ENCODE data around the gene CEL.
"Not testable (repeated sequence)": the region's sequence is repeated elsewhere in the genome, so short reads cannot be mapped to it uniquely, and the experiment has no call there.

Gene CEL

DNA sequence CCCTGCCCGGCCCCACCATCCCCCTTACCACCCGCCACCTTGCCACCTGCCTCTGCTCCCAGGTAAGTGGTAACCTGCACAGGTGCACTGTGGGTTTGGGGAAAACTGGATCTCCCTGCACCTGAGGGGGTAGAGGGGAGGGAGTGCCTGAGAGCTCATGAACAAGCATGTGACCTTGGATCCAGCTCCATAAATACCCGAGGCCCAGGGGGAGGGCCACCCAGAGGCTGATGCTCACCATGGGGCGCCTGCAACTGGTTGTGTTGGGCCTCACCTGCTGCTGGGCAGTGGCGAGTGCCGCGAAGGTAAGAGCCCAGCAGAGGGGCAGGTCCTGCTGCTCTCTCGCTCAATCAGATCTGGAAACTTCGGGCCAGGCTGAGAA is at the start of gene CEL:
TSS of gene CEL (plus strand) at position 218 of the 382 bp plus-strand sequence. CDS start at position 240, 22 bp downstream.
- DNase-seq (ENCODE audit: low read depth, low spot score): not testable (repeated sequence)

DNA sequence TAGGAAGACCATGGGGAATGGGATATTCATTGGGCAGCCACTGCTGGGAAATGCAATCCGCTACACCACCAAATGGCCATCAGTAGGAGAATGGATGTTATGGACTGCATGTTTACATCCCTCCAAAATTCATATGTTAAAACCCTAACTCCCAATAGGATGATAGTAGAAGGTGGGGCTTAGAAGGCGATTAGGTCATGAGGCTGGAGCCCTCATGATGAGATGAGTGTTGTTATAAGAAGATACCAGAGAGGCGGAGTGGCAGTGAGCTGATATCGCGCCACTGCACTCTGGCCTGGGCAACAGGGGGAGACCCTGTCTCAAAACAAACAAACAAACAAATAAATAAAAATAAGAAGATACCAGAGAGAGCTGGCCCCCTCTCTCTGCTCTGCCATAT is 47.1 kb upstream of the CEL start:
- no peak for DNase-seq (ENCODE audit: low read depth, low spot score)

DNA sequence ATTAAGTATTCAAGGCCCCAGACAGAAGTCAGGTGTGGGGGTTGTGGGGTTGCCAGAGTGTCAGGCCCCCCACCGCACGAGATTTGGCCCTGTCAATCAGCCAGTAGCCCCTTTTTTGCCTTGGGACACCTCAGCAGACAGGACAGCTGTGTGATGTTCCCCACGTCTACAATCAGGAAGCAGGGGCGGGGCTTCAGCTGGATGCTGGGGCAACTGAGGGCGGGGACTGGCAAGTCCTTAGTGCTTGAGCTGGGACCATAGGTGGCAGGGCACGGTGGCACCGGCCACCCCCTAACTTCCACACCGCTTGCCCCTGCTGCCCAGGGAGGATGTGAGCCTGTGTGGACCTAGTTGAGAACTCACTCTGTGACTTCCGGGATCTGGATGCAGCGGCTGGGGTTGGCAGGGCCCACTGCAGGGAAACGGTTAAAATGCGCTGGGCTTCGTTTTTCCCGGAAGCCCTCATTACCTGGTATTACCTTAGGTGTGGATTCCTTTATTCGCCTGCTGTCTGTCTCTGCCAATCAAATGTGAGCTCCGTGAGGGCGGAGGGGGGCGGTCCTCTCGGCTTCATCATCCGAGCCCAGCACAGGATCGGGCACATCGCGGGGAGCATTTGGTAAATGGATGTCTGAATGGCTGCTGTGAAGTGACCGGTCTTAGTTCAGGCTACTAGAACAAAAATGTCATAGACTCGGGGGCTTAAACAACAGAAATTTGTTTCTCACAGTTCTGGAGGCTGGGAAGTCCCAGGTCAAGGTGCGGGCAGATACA is 38.5 kb upstream of the CEL start:
- DNase-seq (ENCODE audit: low read depth, low spot score): no peak

DNA sequence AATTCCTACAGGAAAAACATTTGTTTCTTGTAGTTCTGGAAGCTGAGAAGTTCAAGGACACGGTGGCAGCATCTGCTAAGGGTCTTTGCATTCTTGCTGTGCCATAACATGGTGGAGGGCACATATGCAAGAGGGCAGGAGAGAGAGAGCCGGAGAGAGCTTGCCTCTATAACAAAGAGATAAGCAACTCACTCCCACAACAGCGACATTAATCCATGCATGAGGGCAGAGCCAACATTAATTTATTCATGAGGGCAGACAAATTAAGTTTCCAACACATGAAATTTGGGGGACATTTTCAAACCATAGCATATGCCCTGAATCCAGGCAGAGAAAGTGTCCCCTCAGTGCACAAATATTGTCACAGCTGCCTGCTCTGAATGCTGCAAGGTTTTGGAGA is 35.4 kb upstream of the CEL start:
- no peak for DNase-seq (ENCODE audit: low read depth, low spot score)

DNA sequence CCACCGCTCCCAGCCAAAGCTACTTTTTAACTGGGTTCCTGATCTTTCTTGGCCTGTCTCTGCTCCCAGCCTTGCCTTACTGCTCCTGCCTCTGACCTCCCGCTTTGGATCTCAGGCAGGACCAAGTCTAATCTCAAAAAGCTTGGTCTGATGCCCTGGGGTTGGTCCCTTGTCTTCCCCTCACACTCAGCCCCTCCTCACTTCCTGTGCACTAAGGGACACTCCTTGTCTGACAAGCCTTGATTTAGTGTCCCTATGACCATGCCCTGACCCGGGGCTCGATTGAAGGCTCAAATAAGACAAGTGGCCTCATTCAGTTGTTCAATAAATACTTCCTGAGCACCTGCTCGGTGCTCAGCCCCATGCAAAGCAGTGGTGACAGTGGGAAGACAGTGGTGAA is 34.6 kb upstream of the CEL start:
- DNase-seq (ENCODE audit: low read depth, low spot score): no peak

DNA sequence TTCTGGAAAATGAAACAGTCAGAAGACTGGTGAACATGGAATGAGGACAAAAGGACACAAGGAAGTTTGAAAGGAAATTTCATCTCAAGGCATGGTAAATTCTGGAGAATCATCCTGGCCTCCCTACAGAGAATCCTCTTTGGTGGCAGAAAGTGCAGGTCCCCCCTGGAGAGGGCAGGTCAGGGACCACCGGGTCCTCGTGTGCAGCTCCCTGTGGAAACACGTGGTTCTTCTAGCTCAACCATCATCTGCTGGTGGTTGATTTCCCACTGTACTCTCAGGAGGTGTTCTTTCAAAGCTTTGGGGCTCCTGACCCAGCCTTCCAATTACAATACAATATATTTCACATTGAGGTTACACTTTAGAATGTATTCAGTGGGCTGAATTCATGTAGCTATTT is 33.6 kb upstream of the CEL start:
- DNase-seq (ENCODE audit: low read depth, low spot score): no peak

DNA sequence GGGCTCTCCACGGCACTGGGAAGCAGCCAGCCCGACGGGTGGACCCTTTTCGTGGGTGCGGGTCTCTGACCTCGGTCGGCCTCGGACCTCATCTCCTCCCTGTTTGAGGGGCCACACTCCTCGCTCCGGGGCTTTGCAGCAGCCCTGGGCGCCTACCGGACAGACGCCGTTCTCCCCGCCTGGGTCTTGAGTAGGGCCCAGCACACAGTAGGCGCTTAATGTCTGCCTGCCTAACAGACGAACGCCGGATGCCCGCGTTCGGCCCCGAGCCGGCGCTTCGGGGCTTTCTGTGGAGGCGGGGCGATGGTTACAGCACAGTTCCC is 31.8 kb upstream of the CEL start:
- DNase-seq (ENCODE audit: low read depth, low spot score): no peak

DNA sequence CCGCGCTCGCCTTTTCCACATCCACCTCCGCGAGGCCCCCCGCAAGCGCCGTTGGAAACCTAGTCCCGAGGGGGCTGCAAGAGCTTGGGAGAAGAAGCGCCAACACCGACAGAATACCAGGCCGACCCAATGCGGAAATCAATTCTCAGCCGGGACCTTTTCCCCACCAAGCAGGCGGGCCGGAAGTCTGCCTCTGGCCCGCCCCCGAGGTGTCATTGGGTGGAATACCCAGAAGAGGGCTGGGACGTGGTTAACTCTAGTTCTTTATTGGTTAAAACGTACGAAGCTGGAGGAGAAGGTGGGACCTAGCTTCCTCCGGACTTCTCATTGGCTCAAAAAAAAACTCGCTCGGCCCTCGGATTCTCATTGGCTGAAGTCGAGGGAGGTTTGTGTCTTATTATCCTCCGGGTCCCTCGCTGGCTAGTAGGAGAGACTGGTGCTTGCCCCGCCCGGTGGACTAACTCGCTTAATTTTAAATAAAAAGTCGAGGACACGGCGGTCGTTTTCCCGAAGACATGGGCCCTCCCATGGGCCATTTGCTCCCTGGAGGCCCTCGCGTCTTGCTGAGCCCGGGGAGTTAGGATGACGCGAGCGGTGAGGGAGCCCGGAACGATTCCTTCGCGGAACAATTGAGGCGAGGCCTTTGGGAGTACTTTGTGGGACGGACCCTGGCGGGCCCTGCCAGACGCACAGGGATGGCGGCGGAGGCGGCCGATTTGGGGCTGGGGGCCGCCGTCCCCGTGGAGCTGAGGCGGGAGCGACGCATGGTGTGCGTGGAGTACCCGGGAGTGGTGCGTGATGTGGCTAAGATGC is 31.3 kb upstream of the CEL start, which contains the start of gene GTF3C5:
TSS of gene GTF3C5 (plus strand) at position 681 of the 813 bp plus-strand sequence. CDS start at position 696, 15 bp downstream.
- DNase-seq (ENCODE audit: low read depth, low spot score): peak; percentile 81

DNA sequence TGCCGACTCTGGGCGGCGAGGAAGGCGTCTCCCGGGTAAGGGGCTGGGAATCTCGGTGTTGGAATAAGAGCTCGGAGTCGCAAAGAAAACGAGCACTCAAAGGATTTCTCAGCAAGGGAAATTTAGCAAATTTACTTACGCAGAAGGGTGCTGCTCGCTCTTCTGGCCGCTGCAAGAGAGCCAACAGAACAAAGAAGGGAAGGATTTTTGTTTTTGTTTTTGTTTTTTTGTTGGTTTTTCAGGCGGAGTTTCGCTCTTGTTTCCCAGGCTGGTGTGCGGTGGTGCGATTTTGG is 30.7 kb upstream of the CEL start:
- DNase-seq (ENCODE audit: low read depth, low spot score): no peak

DNA sequence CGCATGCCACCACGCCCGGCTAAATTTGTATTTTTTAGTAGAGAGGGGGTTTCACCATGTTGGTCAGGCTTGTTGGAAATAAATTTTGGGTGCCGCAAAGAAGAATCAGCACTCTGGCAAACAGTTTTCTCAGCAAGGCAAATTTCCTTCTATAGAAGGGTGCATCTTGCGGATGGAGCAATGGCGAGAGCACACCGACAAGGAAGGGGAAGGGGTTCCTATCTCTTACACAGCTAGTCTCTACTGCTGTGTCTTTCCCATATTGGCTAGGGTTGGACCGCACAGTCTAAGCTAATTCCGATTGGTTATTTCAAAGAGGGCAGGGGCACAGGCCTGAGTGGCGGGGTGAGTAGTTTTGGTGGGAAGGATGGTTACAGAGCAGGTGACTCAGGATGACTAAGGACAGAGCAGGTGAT is 30.3 kb upstream of the CEL start:
- DNase-seq (ENCODE audit: low read depth, low spot score): no peak

DNA sequence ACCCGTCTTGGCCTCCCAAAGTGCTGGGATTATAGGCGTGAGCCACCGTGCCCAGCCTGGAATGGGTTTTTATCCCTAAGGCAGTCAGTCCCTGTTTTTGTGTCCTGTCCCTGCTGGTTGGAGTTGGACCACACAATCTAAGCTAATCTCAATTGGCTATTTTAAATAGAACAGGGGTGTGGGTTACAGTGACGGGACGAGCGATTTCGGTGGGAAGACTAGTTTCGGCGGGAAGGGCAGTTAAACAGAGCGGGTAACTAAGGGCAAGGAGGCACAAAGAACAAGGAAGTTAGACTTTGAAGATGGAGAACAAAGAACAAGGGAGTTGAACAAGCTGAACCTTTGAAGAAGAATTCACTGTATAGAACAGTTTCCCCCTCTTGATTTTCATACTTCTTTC is 29.6 kb upstream of the CEL start:
- DNase-seq (ENCODE audit: low read depth, low spot score): no peak

DNA sequence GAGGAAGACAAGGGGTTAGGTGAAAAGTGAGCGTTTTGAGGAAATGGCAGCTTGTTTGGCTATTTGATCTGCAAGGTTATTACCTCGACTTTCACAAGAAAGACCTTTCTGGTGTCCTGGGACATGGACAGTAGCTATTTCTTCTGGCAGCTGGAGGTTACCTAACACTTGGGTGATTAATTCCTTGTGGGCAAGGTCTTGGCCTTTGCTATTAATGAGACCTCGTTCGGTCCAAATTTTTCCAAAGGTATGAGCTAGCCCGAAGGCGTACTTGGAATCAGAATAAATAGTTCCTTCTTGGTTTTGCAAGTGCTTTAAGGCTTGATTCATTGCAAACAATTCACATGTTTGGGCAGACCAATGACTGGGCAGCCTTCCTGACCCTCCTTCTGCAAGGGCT is 26.1 kb upstream of the CEL start:
- DNase-seq (ENCODE audit: low read depth, low spot score): no peak

DNA sequence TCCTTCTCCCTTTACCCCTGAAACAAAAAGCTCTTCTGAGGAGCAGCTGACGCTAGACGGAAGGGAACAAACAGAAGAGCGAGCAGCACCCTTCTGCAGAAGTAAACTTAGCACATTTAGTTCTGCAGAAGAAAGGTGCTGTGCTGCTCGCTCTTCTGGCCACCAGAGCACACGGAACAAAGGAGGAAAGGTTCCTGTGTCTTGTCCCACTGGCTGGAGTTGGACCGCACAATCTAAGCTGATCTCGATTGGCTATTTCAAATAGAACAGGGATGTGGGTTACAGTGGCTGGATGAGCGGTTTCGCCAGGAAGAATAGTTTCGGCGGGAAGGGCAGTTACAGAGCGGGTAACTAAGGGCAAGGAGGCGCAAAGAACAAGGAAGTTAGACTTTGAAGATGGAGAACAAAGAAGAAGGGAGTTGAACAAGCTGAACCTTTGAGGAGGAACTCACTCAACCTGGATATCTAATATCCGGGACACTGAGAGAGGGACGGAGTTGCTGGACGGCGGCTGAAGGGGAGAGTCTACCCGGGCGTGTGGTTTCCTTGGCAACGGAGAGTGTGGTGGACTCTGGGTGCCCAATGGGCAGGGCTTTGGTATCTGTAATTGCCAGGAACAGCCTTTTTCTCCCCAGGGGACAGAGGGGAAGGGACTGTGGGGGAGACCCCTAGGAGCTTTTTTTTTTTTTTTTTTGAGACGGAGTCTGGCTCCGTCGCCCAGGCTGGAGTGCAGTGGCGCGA is 23.8 kb upstream of the CEL start:
- DNase-seq (ENCODE audit: low read depth, low spot score): no peak

DNA sequence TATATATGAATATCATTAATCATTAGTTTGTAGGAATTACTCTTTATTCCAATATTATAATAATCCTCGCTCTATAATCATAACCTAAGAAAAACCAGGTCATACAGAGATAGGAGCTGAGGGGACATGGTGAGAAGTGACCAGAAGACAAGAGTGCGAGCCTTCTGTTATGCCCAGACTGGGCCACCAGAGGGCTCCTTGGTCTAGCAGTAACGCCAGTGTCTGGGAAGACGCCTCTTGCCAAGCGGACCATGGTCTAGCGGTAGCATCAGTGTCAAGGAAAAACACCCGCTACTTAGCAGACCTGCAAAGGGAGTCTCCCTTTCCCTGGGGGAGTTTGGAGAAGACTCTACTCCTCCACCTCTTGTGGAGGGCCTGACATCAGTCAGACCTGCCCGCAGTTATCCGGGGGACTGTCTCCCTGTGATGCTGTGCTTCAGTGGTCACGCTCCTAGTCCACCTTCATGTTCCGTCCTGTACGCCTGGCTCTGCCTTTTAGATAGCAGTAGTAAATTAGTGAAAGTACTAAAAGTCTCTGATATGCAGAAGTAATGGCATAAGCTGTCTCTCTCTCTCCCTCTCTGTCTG is 20.8 kb upstream of the CEL start:
- DNase-seq (ENCODE audit: low read depth, low spot score): not testable (repeated sequence)

DNA sequence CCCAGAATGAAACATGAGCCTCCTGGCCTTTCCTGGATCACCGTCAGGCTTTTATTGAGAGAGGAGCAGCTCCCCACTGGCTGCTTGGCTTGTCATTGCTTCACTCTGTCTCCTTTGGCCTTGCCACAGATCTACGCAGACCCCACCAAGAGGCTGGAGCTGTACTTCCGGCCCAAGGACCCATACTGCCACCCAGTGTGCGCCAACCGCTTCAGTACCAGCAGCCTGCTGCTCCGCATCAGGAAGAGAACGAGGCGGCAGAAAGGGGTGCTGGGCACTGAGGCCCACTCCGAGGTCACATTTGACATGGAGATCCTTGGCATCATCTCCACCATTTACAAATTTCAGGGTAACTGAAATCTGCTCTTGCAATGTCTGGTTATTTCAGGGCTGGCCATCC is 19.8 kb upstream of the CEL start:
- DNase-seq (ENCODE audit: low read depth, low spot score): no peak

DNA sequence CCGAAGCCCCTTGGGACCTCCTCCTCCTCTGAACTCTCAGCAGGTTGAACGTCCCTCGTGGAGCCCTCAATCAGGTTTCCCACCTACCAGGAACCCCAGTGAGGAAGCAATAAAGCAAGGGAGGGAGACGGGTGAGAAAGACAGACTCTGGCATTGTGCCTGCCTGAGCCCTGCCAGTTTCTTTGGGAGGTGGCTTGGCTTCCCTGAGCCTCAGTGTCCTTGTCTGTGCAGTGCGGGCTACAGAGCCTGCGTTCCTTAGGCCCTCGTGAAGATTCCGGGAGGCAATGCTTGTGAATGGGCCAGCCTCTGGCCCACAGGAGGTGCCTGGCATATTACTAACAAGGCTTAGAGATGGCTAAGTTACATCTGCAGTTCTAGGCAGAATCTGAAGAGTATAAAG is 19.1 kb upstream of the CEL start:
- no peak for DNase-seq (ENCODE audit: low read depth, low spot score)

DNA sequence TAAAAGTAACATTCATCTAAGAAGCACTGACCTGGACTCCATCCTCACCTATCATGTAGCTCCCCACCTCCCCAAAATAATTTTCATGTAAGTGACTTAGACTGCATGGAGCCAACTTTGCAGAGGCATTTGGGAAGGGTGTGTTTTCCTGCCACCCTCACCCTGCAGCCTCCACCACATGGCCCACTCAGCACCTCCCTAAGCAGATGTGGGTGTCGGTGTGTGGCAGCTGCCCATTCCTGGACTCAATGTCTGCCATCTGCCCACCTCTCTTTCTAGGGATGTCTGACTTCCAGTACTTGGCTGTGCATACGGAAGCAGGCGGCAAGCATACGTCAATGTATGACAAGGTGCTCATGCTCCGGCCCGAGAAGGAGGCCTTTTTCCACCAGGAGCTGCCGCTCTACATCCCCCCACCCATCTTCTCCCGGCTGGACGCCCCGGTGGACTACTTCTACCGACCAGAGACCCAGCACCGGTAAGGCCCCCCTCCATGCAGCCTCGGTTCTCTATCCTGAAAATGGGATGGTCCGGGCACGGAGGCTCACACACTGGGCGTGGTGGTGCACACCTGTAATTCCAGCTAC is 18.2 kb upstream of the CEL start:
- DNase-seq (ENCODE audit: low read depth, low spot score): no peak

DNA sequence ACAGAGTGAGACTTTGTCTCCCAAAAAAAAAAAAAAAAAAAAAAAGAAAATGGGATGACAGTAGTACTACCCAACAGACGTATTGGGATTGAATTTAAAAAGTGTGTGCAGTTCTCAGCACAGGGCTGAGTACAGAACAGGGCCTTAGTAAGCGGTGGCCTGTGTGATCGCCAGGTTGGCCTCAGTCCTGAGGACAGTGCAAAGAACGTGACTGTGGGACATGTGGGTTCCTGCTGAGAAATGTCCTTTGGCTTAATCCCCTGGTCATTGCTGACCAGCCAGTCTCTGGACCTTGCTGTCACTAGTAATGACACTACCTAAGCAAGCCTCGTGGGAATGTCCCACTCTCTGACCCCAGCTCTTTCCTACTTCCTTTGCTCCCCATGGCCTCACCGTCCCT is 17.7 kb upstream of the CEL start:
- no peak for DNase-seq (ENCODE audit: low read depth, low spot score)

DNA sequence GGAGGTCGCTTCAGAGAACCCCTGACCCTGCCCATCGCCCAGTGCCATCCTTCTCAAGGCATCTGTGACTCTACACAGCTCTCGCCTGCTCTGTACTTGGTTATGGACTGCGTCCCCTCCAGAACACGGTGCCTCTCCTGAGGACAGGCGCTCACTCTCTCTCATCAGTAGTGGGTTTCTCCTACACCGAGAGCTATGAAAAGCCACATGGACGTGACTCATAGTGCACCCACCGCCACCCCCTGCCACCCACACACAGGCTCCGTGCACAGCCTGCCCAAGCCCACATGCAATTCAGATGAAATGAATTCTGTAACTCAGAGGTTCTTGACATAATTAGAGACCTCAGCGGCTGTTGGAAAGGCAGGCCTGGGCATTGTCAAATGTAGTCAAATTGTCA is 17.1 kb upstream of the CEL start:
- no peak for DNase-seq (ENCODE audit: low read depth, low spot score)

DNA sequence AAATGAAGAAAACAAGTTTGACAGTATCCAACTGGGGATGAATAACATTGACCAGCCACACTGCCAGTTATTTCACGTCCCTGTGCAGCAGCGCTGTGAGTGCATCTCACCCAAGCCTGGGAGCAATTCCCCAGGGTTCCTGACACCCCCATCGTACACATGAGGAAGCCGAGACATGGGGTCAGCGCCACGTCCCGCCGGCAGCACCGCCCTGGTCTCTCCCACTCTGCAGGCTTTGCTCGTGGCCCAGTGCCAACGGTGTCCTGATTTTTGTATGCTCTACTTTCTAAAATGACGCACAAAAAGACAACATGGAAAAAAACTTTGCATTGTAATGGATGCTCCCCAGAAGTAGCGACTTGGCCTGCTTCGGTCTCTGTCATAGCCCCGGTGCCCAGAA is 16.6 kb upstream of the CEL start:
- DNase-seq (ENCODE audit: low read depth, low spot score): no peak

DNA sequence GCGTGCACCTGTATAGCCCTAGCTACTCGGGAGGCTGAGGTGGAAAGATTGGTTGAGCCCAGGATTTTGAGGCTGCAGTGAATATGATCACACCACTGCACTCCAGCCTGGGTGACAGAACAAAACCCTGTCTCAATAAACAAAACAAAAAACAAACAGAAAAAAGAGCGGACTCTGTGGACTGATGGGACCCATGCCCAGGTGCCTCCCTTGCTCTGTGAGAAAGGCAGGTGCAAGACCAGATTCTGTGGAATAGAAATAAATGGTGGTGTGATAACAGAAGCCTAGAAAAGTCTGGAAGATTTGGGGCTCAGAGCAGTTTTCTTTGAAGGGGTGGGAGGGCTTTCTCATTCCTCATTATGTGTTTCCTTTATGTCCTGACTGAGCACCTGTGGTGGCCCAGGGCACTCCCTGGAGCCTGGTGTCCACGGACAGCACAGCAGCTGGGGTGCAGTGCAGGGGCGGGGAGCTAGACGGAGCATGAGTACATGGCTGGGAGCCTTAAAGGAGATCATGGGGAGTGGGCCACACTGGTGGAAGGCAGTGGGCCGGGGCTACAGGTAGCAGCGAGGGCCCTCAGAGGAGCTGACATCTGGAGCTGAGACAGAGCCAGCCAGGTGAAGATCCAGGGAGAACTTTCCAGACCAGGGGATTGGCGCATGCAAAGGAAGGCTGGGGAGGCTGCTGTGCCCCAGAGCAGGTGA is 15.4 kb upstream of the CEL start:
- DNase-seq (ENCODE audit: low read depth, low spot score): no peak

All from activated naive CD8-positive, alpha-beta T cell treated with anti-CD3 and anti-CD28 coated beads, Interleukin-2, amount 50 U/mL, for 16 hours (primary cell).